HG03064 (cell line): Measurements from ENCODE around the gene LENEP.

ENCODE experiments used
- ATAC-seq: cut with Tn5 transposase; IDR thresholded peaks from one replicate; pipeline ENCODE4 v1.9.1; 2021; ENCODE audit warnings: low read depth; ENCODE audit not compliant: unreplicated experiment

The LENEP gene

GRCh38 chr1:155022136-155022926 lies 28.9 kb downstream of the LENEP start:
- ATAC-seq: no peak

- no peak for ATAC-seq
Measured at GRCh38 chr1:155022927-155023236, 29.5 kb downstream of the LENEP start.

- no peak for ATAC-seq
Measured at GRCh38 chr1:155023627-155024026, 30.2 kb downstream of the LENEP start.

GRCh38 chr1:155024315-155024714 lies 30.9 kb downstream of the LENEP start:
- ATAC-seq: no peak

GRCh38 chr1:155026154-155026553 lies 32.8 kb downstream of the LENEP start:
- no peak for ATAC-seq

GRCh38 chr1:155026588-155026987 lies 33.2 kb downstream of the LENEP start:
- no peak for ATAC-seq

GRCh38 chr1:155029513-155030242 lies 36.3 kb downstream of the LENEP start:
- no peak for ATAC-seq

GRCh38 chr1:155030243-155030795 lies 36.9 kb downstream of the LENEP start:
- no peak for ATAC-seq

GRCh38 chr1:155030899-155031298 lies 37.5 kb downstream of the LENEP start:
- no peak for ATAC-seq

GRCh38 chr1:155032886-155033285 lies 39.5 kb downstream of the LENEP start:
- no peak for ATAC-seq

GRCh38 chr1:155033524-155033923 lies 40.1 kb downstream of the LENEP start, which contains the start of the genes DCST1 and DCST2:
Gene DCST1, plus strand, starts transcription at chr1:155033824. Its CDS starts 213 bp downstream, at chr1:155034037.
Gene DCST2, minus strand, starts transcription at chr1:155033781. Its CDS starts 80 bp downstream, at chr1:155033701.
- ATAC-seq: no peak

- ATAC-seq: no peak
Measured at GRCh38 chr1:155034318-155035208, 41.2 kb downstream of the LENEP start.

GRCh38 chr1:155035936-155036335 lies 42.5 kb downstream of the LENEP start:
- no peak for ATAC-seq

GRCh38 chr1:155037043-155037442 lies 43.7 kb downstream of the LENEP start:
- ATAC-seq: no peak

- no peak for ATAC-seq
Measured at GRCh38 chr1:155037851-155038441, 44.6 kb downstream of the LENEP start.

- ATAC-seq: no peak
Measured at GRCh38 chr1:155038602-155039307, 45.4 kb downstream of the LENEP start.

GRCh38 chr1:155039308-155039669 lies 45.9 kb downstream of the LENEP start:
- no peak for ATAC-seq

- ATAC-seq: no peak
Measured at GRCh38 chr1:155040358-155041093, 47.1 kb downstream of the LENEP start.

GRCh38 chr1:155042789-155043188 lies 49.4 kb downstream of the LENEP start:
- no peak for ATAC-seq
